ENCODE measurements around the gene CCDC126.
"Not testable (repeated sequence)": the region's sequence is repeated elsewhere in the genome, so short reads cannot be mapped to it uniquely, and the experiment has no call there.

The CCDC126 gene

GRCh38 chr7:23680414-23681405 lies 83.5 kb downstream of the CCDC126 start:
- peak overlapping the region; percentile 56 for H3K4me3 ChIP-seq (ENCODE audit: low read depth, low read length)
- no peak for TF ChIP-seq CTCF (IDR thresholded peaks at IDR 0.05; ENCODE audit: low read depth, low read length)

- not testable (repeated sequence) for H3K4me3 ChIP-seq (ENCODE audit: low read depth, low read length)
Observed at GRCh38 chr7:23684041-23684440, 86.9 kb downstream of the CCDC126 start.

GRCh38 chr7:23685731-23686130 lies 88.5 kb downstream of the CCDC126 start:
- no peak overlapping the region for H3K4me3 ChIP-seq (ENCODE audit: low read depth, low read length)
- no peak for TF ChIP-seq CTCF (IDR thresholded peaks at IDR 0.05; ENCODE audit: low read depth, low read length)

- no peak overlapping the region for H3K4me3 ChIP-seq (ENCODE audit: low read depth, low read length)
- no peak for TF ChIP-seq CTCF (IDR thresholded peaks at IDR 0.05; ENCODE audit: low read depth, low read length)
Observed at GRCh38 chr7:23687011-23687410, 89.8 kb downstream of the CCDC126 start.

GRCh38 chr7:23689165-23689564 lies 92.0 kb downstream of the CCDC126 start:
- H3K4me3 ChIP-seq (ENCODE audit: low read depth, low read length), result no peak overlapping the region
- no peak for TF ChIP-seq CTCF (IDR thresholded peaks at IDR 0.05; ENCODE audit: low read depth, low read length)

- no peak for TF ChIP-seq CTCF (IDR thresholded peaks at IDR 0.05; ENCODE audit: low read depth, low read length)
- H3K4me3 ChIP-seq (ENCODE audit: low read depth, low read length), result no peak overlapping the region
Observed at GRCh38 chr7:23691320-23691719, 94.1 kb downstream of the CCDC126 start.

- no peak for TF ChIP-seq CTCF (IDR thresholded peaks at IDR 0.05; ENCODE audit: low read depth, low read length)
- no peak overlapping the region for H3K4me3 ChIP-seq (ENCODE audit: low read depth, low read length)
Observed at GRCh38 chr7:23693224-23693623, 96.0 kb downstream of the CCDC126 start.
